C4-2B (cell line): ENCODE measurements around the gene LHX2.

ENCODE experiments used
- H3K27ac ChIP-seq: fragments of 450-650 bp; 2 replicates; pipeline ENCODE4 v1.5.1; 2017
- CTCF ChIP-seq: fragments of 450-650 bp; conservative IDR thresholded peaks from 2 replicates; pipeline ENCODE4 v1.5.1; 2017; ENCODE audit warnings: mild to moderate bottlenecking
- ZFX ChIP-seq: fragments of 450-650 bp; IDR thresholded peaks from 2 replicates; pipeline ENCODE4 v1.6.1; 2017

Gene LHX2, protein sequence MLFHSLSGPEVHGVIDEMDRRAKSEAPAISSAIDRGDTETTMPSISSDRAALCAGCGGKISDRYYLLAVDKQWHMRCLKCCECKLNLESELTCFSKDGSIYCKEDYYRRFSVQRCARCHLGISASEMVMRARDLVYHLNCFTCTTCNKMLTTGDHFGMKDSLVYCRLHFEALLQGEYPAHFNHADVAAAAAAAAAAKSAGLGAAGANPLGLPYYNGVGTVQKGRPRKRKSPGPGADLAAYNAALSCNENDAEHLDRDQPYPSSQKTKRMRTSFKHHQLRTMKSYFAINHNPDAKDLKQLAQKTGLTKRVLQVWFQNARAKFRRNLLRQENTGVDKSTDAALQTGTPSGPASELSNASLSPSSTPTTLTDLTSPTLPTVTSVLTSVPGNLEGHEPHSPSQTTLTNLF

GRCh38 chr9:124011460-124012301, at the start of gene LHX2:
TSS of gene LHX2 (plus strand) at chr9:124011768. CDS start at chr9:124012349, 581 bp downstream.
- peak within 1 kb of the TSS; percentile 43 for H3K27ac ChIP-seq
- TF ChIP-seq ZFX (no peak), CTCF (no peak; the same call in 1 of the 2 replicates)

GRCh38 chr9:123964761-123965160, 46.8 kb upstream of the LHX2 start:
- no peak overlapping the region for H3K27ac ChIP-seq
- no peak for TF ChIP-seq ZFX
- TF ChIP-seq CTCF, result no peak

DNA sequence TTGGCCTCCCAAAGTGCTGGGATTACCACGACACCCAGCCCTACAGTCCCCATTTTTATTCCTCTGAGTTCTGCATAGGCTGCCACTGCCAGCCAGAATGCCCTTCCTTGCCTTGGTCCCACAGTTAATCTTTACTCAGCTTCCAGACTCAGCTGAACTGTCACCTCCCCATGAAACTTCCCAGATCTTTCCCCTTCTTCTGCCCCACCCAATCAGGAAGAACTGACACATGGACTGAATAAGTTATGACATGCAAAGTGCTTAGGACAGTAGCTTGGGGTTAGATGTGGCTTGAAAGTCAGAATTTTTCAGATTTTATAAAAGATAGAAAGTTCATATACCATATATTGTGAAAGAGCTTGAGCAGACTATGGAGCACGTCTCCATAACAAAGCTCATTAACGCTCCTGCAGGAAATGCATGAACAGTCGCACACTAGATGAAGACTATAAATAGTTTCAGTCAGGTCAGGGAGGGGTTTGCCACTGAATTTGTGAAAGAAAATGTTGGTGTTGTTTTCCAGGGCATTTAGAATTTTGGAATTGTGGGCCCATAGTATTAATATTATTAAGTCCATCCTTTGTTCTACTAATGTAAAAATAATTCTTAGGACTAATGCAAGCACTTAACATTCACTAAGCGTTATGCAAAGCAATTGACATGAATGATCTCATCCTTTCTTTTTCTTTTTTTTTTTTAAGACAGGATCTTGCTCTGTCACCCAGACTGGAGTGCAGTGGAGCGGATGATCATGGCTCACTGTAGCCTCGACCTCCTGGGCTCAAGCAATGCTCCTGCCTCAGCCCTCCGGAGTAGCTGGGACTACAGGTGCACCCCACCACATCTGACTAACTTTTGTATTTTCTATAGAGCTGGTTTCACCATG, 45.5 kb upstream of the LHX2 start:
- H3K27ac ChIP-seq, result no peak overlapping the region
- TF ChIP-seq ZFX (no peak), CTCF (no peak)

DNA sequence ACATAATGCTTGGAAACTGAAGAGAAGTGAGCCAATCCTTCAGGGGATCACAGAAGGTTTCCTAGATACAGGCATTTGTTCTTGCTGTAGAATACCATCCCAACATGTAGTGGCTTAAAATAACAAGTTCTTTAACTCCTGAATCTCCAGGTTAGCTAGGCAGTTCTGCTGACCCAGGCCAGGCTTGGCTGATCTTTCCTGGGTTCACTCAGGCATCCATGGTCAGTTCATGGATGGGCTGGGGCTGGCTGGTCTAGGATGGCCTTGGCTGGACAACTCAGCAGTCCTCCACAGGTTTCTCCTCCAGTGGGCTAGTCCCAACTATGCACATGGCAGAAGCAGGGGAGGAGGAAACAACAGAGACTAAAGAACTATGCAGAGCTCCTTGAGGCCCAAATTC, 44.2 kb upstream of the LHX2 start:
- no peak overlapping the region for H3K27ac ChIP-seq
- TF ChIP-seq ZFX, result no peak

DNA sequence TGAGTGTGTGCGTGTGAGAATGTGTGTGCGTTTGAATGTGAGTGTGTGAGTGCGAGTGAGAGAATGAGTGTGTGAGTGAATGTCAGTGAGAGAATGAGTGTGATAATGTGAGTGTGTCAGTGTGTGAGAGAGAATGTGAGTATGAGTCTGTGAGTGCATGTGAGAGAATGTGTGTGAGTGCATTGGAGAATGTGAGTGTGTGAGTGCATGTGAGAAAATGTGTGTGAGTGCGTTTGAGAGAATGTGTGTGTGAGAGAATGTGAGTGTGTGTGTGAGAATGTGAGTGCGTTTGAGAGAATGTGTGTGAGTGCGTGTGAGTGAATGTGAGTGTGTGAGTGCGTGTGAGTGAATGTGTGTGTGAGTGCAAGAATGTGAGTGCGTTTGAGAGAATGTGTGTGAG, 39.0 kb upstream of the LHX2 start:
- no peak overlapping the region for H3K27ac ChIP-seq
- TF ChIP-seq CTCF, result no peak
- 0 out of 2 replicates have a peak, but pooled peaks have one; percentile 8 for TF ChIP-seq ZFX

DNA sequence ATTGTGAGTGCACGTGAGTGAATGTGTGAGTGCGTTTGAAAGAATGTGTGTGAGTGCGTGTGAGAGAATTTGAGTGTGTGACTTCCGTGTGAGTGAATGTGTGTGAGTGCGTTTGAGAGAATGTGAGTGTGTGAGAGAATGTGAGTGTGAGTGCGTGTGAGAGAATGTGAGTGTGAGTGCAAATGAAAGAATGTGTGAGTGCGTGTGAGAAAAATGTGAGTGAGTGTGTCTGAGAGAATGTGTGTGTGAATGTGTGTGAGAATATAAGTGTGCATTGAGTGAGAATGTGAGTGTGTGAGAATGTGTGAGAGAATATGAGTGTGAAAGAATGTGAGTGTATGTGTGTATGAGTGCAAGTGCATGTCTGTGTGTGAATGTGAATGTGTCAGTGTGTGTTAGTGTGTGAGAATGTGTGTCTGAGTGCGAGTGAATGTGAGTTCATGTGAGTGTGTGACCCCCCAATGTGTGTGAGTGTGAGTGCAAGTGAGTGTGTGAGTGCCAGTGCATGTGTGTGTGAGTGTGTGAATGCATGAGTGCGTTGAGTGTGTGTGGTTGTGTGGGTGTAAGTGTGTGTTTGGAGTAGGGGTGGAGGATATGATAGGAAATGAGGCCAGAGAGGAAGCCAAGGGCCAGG, 37.9 kb upstream of the LHX2 start:
- TF ChIP-seq CTCF (no peak), ZFX (no peak)

DNA sequence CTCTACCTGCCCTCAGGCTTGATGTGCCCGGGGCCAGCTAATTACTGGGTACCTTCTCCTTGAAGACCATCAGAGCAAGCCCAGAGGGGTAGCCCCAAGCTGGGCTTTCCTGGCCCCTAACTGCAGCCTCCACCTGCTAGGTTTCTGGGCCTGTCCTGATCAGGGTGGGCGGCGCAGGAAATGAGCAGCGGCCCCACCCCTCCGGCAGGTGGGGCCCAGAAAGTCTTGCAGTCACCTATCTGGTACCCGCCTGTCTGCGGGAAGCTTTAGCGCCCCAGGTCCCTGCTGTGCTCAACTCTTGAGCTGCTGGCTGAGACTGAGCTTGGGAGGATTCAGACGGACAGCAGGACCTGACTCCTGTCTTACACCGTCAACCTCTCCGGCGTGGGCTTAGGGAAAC, 37.1 kb upstream of the LHX2 start:
- H3K27ac ChIP-seq, result no peak overlapping the region
- TF ChIP-seq ZFX, result no peak
- TF ChIP-seq CTCF, result no peak

More for the DNA sequence above, 37.9 kb upstream of the LHX2 start:
- H3K27ac ChIP-seq, result no peak overlapping the region
